GM12873 (cell line): ENCODE data around the gene FFAR4.

Experiments used
- TF ChIP-seq, protein P1 (sequence below): IDR thresholded peaks from 2 replicates; pipeline ENCODE4 v1.5.1; 2012; ENCODE audit warnings: low read depth, mild to moderate bottlenecking, moderate library complexity, low read length, control low read depth; ENCODE audit not compliant: insufficient read depth; ENCODE audit errors: missing control alignments

Gene FFAR4

DNA sequence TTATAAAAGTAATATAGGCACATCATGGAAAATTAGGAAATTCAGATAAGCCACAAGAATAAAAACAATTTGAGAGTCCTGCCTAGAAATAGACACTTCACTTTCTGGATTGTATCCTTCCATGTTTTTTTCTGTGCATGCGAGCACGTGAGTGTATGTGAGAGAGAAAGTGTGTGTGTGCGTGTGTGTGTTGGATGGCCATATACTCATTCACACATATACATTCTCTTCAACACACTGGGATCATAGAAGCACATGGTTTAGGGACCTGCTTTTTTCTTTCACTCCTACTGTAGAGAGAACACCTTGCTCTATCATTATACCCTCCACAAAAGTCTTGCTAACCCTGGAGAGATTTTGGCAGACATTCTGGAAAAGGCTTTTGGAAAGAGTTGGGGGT lies 7.5 kb downstream of the FFAR4 start:
- TF ChIP-seq, protein P1, sequence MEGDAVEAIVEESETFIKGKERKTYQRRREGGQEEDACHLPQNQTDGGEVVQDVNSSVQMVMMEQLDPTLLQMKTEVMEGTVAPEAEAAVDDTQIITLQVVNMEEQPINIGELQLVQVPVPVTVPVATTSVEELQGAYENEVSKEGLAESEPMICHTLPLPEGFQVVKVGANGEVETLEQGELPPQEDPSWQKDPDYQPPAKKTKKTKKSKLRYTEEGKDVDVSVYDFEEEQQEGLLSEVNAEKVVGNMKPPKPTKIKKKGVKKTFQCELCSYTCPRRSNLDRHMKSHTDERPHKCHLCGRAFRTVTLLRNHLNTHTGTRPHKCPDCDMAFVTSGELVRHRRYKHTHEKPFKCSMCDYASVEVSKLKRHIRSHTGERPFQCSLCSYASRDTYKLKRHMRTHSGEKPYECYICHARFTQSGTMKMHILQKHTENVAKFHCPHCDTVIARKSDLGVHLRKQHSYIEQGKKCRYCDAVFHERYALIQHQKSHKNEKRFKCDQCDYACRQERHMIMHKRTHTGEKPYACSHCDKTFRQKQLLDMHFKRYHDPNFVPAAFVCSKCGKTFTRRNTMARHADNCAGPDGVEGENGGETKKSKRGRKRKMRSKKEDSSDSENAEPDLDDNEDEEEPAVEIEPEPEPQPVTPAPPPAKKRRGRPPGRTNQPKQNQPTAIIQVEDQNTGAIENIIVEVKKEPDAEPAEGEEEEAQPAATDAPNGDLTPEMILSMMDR: no peak

DNA sequence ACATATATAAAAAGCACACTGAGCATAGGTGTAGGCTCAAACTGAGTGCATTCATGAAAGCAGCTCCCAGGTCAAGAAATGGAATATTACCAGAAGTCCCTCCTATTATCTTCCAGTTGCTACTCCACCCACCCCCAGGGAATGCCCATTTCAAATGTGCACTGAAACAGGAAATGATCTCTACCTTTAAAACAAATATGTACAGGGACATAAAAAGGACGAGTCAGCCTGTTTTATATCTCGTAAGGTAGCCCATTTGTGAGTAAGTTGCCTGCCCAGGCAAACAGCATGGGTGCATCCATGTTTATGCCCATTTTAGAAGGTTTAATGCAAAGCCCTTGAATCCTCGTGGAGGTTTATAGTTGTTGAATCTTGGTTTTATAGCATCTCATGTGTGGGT lies 10.4 kb downstream of the FFAR4 start:
- TF ChIP-seq, protein P1: no peak

DNA sequence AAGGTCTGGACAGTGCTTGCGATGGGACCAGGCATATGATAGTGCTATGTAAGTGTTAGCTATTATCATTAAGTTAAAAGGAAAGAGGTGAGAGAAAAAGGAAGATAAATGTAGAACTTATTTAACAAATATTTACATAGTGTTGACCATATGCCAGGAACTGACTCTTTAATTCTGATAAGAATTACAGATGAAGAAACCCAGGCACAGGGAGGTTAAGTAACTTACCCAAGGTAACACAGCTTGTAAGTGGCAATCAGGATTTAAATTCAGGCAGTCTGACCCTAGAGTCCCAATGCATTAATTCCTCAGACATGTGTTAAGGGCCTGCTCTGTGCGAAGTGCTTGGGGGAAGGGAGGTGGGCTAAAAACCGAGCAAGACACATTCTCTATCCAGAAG lies 11.1 kb downstream of the FFAR4 start:
- TF ChIP-seq, protein P1: no peak

DNA sequence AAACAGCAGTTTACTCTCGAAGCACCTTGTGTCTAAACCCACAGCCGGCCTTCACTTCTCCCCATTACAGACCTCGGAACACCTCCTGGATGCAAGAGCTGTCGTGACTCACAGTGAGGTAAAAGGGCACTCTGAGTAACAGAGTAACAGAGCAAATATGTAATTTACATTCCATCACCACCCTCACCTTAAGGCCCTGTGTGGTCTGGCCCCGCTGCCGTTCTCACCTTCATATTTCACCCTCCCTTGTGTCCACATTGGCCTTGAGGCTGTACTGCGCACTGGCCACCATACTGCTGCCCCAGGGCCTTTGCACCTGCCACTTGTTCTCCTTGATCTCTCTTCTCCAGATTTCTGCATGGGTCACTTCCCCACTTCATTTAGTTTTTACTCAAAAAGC lies 12.6 kb downstream of the FFAR4 start:
- TF ChIP-seq, protein P1: no peak

DNA sequence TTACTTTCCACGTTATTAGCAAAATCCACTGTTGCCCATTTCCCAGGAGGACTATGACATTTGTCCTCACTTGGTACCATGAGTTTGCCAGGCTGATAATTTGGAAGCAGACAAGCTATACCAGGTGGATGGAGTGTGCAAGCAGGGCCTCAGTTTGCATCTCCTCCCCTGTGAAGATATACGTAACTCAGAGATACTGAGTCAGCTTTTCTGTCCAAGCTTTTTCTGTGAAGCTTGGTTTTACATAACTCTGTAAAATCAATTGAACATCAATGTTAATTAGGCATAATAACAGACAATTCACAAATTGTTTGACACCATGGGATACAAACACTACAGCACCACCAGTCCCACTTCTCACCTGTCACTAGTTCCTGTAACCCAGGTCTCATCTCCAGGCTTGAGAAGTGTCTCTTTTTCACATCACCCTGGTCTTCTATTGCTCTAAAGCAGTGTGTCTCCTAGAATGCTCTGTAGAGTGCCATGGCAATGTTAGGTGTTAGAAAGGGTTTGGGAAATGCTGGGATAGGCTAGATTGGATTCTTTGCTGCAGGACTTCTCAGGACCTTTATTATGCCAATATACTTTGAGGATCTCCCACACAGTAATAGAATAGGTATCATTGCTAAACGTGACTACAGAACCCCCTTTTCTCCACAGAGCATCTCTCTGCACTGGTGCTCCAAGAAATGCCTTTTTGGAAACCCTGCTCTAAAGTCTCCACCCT lies 13.7 kb downstream of the FFAR4 start:
- TF ChIP-seq, protein P1: no peak

DNA sequence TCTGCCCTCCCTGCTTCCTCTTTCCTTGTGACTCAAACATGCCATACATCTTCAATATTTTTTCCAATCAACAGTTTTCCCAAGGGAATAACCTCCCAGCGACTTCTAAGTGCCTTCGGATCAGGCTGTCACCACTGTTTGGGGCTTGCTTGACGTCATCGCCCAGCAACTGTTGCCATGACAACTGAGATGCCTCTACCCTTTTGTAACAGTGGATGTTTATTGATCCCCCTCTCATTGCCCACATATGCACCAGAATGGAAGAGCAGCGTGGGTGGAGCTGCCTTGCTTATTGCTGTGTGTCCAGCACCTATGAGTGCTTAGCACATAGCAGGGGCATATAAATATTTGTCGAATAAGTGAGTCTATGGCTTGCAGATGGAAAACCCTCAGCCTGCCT lies 14.4 kb downstream of the FFAR4 start:
- TF ChIP-seq, protein P1: no peak

DNA sequence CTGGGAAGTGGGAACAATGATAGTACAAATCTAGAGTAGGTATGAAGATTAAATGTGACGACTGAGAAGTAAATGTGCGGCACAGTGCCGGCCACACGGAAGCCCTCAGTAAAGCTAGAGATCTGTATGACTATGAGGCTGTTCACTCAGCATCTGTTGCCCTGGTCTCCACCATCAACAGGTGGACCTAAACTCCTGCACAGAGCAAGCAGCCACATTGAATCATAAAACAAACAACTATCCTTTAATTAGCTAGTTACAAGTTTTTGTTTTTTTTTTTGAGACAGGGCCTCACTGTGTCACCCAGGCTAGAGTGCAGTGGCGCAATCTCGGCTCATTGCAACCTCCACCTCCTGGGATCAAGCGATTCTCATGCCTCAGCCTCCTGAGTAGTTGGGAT lies 18.0 kb downstream of the FFAR4 start:
- TF ChIP-seq, protein P1: no peak
